ENCODE measurements around the gene FGFBP1.

DNA sequence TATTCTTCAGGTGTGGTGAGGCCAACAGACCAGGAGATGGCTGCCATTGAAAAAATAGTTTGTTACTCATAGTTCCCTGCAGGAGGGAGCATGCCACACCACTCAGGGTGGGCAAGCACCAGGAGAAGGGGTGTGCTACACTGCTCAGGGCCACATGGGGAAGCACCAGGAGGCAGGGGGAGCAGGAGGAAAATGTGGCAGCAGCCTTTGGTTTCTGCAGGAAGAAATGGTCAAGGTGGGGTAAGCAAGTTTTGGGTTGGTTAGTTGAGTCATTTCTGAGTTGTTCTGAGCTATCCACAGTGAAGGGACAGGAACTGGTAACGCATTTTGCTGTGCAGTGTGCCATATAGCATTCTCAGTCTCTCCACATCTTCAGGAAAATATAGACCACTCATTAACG is 23.8 kb downstream of the FGFBP1 start:
- TF ChIP-seq, protein P1, sequence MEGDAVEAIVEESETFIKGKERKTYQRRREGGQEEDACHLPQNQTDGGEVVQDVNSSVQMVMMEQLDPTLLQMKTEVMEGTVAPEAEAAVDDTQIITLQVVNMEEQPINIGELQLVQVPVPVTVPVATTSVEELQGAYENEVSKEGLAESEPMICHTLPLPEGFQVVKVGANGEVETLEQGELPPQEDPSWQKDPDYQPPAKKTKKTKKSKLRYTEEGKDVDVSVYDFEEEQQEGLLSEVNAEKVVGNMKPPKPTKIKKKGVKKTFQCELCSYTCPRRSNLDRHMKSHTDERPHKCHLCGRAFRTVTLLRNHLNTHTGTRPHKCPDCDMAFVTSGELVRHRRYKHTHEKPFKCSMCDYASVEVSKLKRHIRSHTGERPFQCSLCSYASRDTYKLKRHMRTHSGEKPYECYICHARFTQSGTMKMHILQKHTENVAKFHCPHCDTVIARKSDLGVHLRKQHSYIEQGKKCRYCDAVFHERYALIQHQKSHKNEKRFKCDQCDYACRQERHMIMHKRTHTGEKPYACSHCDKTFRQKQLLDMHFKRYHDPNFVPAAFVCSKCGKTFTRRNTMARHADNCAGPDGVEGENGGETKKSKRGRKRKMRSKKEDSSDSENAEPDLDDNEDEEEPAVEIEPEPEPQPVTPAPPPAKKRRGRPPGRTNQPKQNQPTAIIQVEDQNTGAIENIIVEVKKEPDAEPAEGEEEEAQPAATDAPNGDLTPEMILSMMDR (IDR thresholded peaks at IDR 0.05; ENCODE audit: extremely low read depth in 1 of 2, insufficient read depth in 1 of 2, low read depth in 1 of 2, low read length in 2 of 2), result no peak
- TF ChIP-seq EZH2 (IDR thresholded peaks at IDR 0.05; ENCODE audit: borderline replicate concordance, low read depth, low read length, severe bottlenecking), result no peak
- no peak for TF ChIP-seq POLR2A (IDR thresholded peaks at IDR 0.05; ENCODE audit: low read depth, low read length)
